ENCODE data around the gene BDNF. TPM values are rescaled to one million over a fixed set of nuclear protein-coding genes. Genes with fewer than 3 reads are reported as not detected.

The BDNF gene
- total RNA-seq, 1 experiment from 2014 or later, result 0.36 TPM

DNA sequence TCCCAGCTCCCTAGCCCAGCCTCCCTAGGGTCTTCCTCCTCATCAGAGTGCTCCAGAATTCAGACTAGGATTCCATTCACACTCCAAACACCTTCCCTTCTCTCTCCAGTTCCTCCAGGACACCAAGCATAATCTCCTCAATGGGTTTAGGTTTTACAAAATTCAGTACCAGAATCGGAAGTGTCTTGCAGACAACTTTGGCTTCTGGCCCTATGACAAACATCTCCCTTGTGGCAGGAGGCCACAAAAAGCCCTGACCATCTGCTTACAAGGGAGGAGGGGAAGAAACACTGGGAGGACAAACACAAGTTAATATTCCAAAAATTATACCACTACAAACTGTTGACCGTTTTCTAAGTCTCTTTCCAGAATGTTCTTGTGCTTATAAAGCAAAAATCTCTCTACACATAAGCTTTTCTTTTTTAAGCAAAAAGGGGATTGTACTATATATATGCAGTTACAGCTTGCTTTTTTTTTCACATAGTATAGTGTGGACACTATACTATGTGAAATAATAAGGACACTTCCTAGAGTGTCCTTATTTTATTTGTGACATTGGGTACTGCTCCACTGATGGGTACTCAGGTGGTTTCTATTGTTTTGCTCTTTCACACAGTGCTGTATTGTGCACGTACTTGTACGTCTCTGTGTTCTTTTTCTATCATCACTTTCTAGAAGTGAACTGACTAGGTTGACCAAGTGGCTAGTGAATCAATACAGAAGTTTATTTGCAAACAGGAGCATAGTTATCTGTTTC is 78.7 kb downstream of the BDNF start:
- H3K9me3 ChIP-seq (ENCODE audit: control insufficient read depth, insufficient read depth, low read depth, low read length), result no peaks in the 10 kb centered on the region
- no peak for ATAC-seq
- ChIA-PET CTCF (no interaction called here), POLR2A (no interaction called here)
- no peak for DNase-seq (ENCODE audit: low read depth, low spot score)
- H3K4me3 ChIP-seq (ENCODE audit: low read depth in 2 of 2, low read length in 2 of 2), result no peak overlapping the region
- H3K4me1 ChIP-seq (ENCODE audit: control insufficient read depth, insufficient read depth, low read length), result no peaks in the 10 kb centered on the region
- BruUV-seq (replicated peaks), result no TSS peak
- intact Hi-C loops (cut with micrococcal nuclease; ENCODE audit: unreplicated experiment) (no loop called here), in situ Hi-C loops (cut with HindIII; ENCODE audit: low pct_unique_long_range_greater_than_20kb, low sequenced_read_pairs) (no loop called here)
- H3K27me3 ChIP-seq (ENCODE audit: control insufficient read depth, insufficient read depth, low read length), result 0 out of 2 replicates have a peak, but pooled peaks cover 4% of the 10 kb centered on the region
- no peaks in the 10 kb centered on the region for H3K36me3 ChIP-seq (ENCODE audit: control insufficient read depth, insufficient read depth, low read length)
- TF ChIP-seq SIN3A (IDR thresholded peaks at IDR 0.05; ENCODE audit: borderline replicate concordance, insufficient read depth, low read depth, low read length), result no peak
- TF ChIP-seq, protein P1, sequence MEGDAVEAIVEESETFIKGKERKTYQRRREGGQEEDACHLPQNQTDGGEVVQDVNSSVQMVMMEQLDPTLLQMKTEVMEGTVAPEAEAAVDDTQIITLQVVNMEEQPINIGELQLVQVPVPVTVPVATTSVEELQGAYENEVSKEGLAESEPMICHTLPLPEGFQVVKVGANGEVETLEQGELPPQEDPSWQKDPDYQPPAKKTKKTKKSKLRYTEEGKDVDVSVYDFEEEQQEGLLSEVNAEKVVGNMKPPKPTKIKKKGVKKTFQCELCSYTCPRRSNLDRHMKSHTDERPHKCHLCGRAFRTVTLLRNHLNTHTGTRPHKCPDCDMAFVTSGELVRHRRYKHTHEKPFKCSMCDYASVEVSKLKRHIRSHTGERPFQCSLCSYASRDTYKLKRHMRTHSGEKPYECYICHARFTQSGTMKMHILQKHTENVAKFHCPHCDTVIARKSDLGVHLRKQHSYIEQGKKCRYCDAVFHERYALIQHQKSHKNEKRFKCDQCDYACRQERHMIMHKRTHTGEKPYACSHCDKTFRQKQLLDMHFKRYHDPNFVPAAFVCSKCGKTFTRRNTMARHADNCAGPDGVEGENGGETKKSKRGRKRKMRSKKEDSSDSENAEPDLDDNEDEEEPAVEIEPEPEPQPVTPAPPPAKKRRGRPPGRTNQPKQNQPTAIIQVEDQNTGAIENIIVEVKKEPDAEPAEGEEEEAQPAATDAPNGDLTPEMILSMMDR (IDR thresholded peaks at IDR 0.05), result no peak
- TF ChIP-seq, protein P2, sequence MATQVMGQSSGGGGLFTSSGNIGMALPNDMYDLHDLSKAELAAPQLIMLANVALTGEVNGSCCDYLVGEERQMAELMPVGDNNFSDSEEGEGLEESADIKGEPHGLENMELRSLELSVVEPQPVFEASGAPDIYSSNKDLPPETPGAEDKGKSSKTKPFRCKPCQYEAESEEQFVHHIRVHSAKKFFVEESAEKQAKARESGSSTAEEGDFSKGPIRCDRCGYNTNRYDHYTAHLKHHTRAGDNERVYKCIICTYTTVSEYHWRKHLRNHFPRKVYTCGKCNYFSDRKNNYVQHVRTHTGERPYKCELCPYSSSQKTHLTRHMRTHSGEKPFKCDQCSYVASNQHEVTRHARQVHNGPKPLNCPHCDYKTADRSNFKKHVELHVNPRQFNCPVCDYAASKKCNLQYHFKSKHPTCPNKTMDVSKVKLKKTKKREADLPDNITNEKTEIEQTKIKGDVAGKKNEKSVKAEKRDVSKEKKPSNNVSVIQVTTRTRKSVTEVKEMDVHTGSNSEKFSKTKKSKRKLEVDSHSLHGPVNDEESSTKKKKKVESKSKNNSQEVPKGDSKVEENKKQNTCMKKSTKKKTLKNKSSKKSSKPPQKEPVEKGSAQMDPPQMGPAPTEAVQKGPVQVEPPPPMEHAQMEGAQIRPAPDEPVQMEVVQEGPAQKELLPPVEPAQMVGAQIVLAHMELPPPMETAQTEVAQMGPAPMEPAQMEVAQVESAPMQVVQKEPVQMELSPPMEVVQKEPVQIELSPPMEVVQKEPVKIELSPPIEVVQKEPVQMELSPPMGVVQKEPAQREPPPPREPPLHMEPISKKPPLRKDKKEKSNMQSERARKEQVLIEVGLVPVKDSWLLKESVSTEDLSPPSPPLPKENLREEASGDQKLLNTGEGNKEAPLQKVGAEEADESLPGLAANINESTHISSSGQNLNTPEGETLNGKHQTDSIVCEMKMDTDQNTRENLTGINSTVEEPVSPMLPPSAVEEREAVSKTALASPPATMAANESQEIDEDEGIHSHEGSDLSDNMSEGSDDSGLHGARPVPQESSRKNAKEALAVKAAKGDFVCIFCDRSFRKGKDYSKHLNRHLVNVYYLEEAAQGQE (IDR thresholded peaks at IDR 0.05; ENCODE audit: insufficient read depth in 1 of 2, low read depth in 2 of 2, low read length in 1 of 2), result no peak
- TF ChIP-seq TCF7L2 (IDR thresholded peaks at IDR 0.05; ENCODE audit: low read depth, low read length), result no peak
- no peak for TF ChIP-seq POLR2AphosphoS5 (IDR thresholded peaks at IDR 0.05; ENCODE audit: low read depth, low read length)
- no peak overlapping the region for H3K27ac ChIP-seq (ENCODE audit: low read length)

DNA sequence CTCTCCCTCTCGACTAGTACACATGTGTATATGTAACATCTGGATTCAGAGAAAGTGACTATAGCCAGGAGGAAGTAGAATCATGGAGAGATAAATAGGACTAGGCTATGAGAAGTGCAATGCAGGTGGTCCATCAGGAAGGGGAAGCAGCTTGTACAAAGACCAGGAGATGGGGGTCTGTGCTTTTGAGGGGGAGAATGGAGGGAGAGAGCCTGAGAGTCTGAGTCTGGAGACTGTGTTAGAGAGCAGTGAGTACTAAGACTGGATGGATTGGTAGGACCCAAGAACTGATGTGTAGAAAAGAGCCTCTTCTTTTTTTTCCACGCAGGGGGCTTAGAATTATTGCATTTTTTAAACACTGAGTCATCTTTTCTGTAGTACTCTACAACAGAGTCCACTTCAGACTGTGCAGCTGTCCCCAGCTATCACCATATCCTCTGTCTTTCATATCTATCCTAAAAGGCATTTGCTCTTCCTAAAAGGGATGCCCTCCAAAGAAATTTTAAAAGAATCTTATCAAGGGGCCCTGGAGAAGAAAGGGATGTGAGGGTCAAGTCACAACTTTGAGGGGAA is 80.4 kb downstream of the BDNF start:
- in situ Hi-C loops (cut with HindIII; ENCODE audit: low pct_unique_long_range_greater_than_20kb, low sequenced_read_pairs), result no loop called here
- Histone ChIP-seq H3K27me3 (ENCODE audit: control insufficient read depth, insufficient read depth, low read length) (0 out of 2 replicates have a peak, but pooled peaks cover 4% of the 10 kb centered on the region), H3K4me1 (ENCODE audit: control insufficient read depth, insufficient read depth, low read length) (no peaks in the 10 kb centered on the region), H3K9me3 (ENCODE audit: control insufficient read depth, insufficient read depth, low read depth, low read length) (no peaks in the 10 kb centered on the region), H3K27ac (ENCODE audit: low read length) (no peak overlapping the region), H3K4me3 (ENCODE audit: low read depth in 2 of 2, low read length in 2 of 2) (no peak overlapping the region), H3K36me3 (ENCODE audit: control insufficient read depth, insufficient read depth, low read length) (no peaks in the 10 kb centered on the region)
- TF ChIP-seq, protein P2 (IDR thresholded peaks at IDR 0.05; ENCODE audit: insufficient read depth in 1 of 2, low read depth in 2 of 2, low read length in 1 of 2), result no peak
- TF ChIP-seq POLR2AphosphoS5 (IDR thresholded peaks at IDR 0.05; ENCODE audit: low read depth, low read length) (no peak), SIN3A (IDR thresholded peaks at IDR 0.05; ENCODE audit: borderline replicate concordance, insufficient read depth, low read depth, low read length) (no peak), TCF7L2 (IDR thresholded peaks at IDR 0.05; ENCODE audit: low read depth, low read length) (no peak)
- TF ChIP-seq, protein P1 (IDR thresholded peaks at IDR 0.05), result no peak
- no TSS peak for BruUV-seq (replicated peaks)
- intact Hi-C loops (cut with micrococcal nuclease; ENCODE audit: unreplicated experiment), result no loop called here
- DNase-seq (ENCODE audit: low read depth, low spot score) (no peak), ATAC-seq (no peak)
- POLR2A ChIA-PET, result no interaction called here
- CTCF ChIA-PET, result no interaction called here

Data from Panc1 (cell line).